HG02840 (cell line): ENCODE measurements around the gene TPSB2.
"Not testable (repeated sequence)": the region's sequence is repeated elsewhere in the genome, so short reads cannot be mapped to it uniquely, and the experiment has no call there.

Source experiments
- ATAC-seq: cut with Tn5 transposase; IDR thresholded peaks from one replicate; pipeline ENCODE4 v1.9.1; 2021; ENCODE audit warnings: mild to moderate bottlenecking, moderate library complexity, moderate number of reproducible peaks; ENCODE audit not compliant: unreplicated experiment, low FRiP score

TPSB2 gene

GRCh38 chr16:1209081-1209480, 20.9 kb downstream of the TPSB2 start:
- no peak for ATAC-seq

- no peak for ATAC-seq
These were observed 21.6 kb downstream of the TPSB2 start for GRCh38 chr16:1208239-1208830.

GRCh38 chr16:1206786-1207185, 23.2 kb downstream of the TPSB2 start:
- ATAC-seq, result no peak

GRCh38 chr16:1206326-1206725, 23.7 kb downstream of the TPSB2 start:
- ATAC-seq, result no peak

- ATAC-seq, result no peak
These were observed 25.1 kb downstream of the TPSB2 start for GRCh38 chr16:1204933-1205332.

- no peak for ATAC-seq
These were observed 27.7 kb downstream of the TPSB2 start for GRCh38 chr16:1202274-1202673.

- no peak for ATAC-seq
These were observed 28.5 kb downstream of the TPSB2 start for GRCh38 chr16:1201444-1201843.

GRCh38 chr16:1200014-1200627, 29.9 kb downstream of the TPSB2 start:
- ATAC-seq, result no peak

- ATAC-seq, result no peak
These were observed 30.5 kb downstream of the TPSB2 start for GRCh38 chr16:1199347-1200013.

- not testable (repeated sequence) for ATAC-seq
These were observed 31.2 kb downstream of the TPSB2 start for GRCh38 chr16:1198671-1199346.

GRCh38 chr16:1198194-1198593, 31.8 kb downstream of the TPSB2 start:
- no peak for ATAC-seq

- no peak for ATAC-seq
These were observed 32.6 kb downstream of the TPSB2 start for GRCh38 chr16:1197237-1197866.

GRCh38 chr16:1196494-1196893, 33.5 kb downstream of the TPSB2 start:
- ATAC-seq, result no peak

GRCh38 chr16:1195393-1195666, 34.7 kb downstream of the TPSB2 start:
- no peak for ATAC-seq

- no peak for ATAC-seq
These were observed 35.2 kb downstream of the TPSB2 start for GRCh38 chr16:1194665-1195392.

- no peak for ATAC-seq
These were observed 36.0 kb downstream of the TPSB2 start for GRCh38 chr16:1193825-1194581.

- ATAC-seq, result no peak
These were observed 36.7 kb downstream of the TPSB2 start for GRCh38 chr16:1193143-1193824.

GRCh38 chr16:1192384-1193073, 37.5 kb downstream of the TPSB2 start:
- ATAC-seq, result no peak

- not testable (repeated sequence) for ATAC-seq
These were observed 39.2 kb downstream of the TPSB2 start for GRCh38 chr16:1190789-1191188.
